NCI-H2171 treated with DMSO at 0.1 percent for 48 hours (cell line): Measurements from ENCODE around the gene DCST1.
A peak's percentile ranks its signal among the peaks of the same experiment; 100 is the strongest.

Experiments
- DNase-seq: peaks from one replicate; lab custom pipeline; 2025; lab: John Stamatoyannopoulos, UW

DCST1 gene

GRCh38 chr1:155012776-155013602 is 20.6 kb upstream of the DCST1 start:
- DNase-seq, result no peak

- DNase-seq, result no peak
Observed at GRCh38 chr1:155013632-155014031, 20.0 kb upstream of the DCST1 start.

GRCh38 chr1:155014709-155015508 is 18.7 kb upstream of the DCST1 start:
- DNase-seq, result no peak

- DNase-seq, result no peak
Observed at GRCh38 chr1:155015527-155016230, 17.9 kb upstream of the DCST1 start.

- DNase-seq, result no peak
Observed at GRCh38 chr1:155016231-155016831, 17.3 kb upstream of the DCST1 start.

GRCh38 chr1:155017041-155017945 is 16.3 kb upstream of the DCST1 start:
- peak; percentile 89 for DNase-seq

GRCh38 chr1:155017946-155018316 is 15.7 kb upstream of the DCST1 start:
- no peak for DNase-seq

- DNase-seq, result peak; percentile 43
Observed at GRCh38 chr1:155018617-155019348, 14.8 kb upstream of the DCST1 start.

- DNase-seq, result peak; percentile 78
Observed at GRCh38 chr1:155019377-155020245, 14.0 kb upstream of the DCST1 start.

GRCh38 chr1:155022136-155022926 is 11.3 kb upstream of the DCST1 start:
- no peak for DNase-seq

GRCh38 chr1:155022927-155023236 is 10.7 kb upstream of the DCST1 start:
- DNase-seq, result no peak

GRCh38 chr1:155023627-155024026 is 10.0 kb upstream of the DCST1 start:
- DNase-seq, result no peak

GRCh38 chr1:155024315-155024714 is 9.3 kb upstream of the DCST1 start:
- DNase-seq, result no peak

- DNase-seq, result no peak
Observed at GRCh38 chr1:155026154-155026553, 7.5 kb upstream of the DCST1 start.

GRCh38 chr1:155026588-155026987 is 7.0 kb upstream of the DCST1 start:
- DNase-seq, result no peak

- no peak for DNase-seq
Observed at GRCh38 chr1:155029513-155030242, 3.9 kb upstream of the DCST1 start.

- no peak for DNase-seq
Observed at GRCh38 chr1:155030243-155030795, 3.3 kb upstream of the DCST1 start.

- no peak for DNase-seq
Observed at GRCh38 chr1:155030899-155031298, 2.7 kb upstream of the DCST1 start.
